CD4-positive, CD25-positive, alpha-beta regulatory T cell (primary cell): ENCODE data around the gene CCDC102B. TPM values are rescaled to one million over a fixed set of nuclear protein-coding genes. Genes with fewer than 3 reads are reported as not detected.

Experiments
- ATAC-seq, 2 donors: fragments of 150-1000 bp; cut with Tn5 transposase; one replicate each; pipeline ENCODE4 v1.10.0; 2021; ENCODE audit warnings: low read depth in 2 of 2, moderate number of reproducible peaks in 2 of 2, moderate library complexity in 1 of 2
- DNase-seq, 3 donors: peaks; one replicate each; pipeline versions ENCODE4 v3.0.0 to v3.0.0-alpha.2; 2012 to 2022; ENCODE audit warnings: mixed read lengths in 1 of 3
- H3K27ac ChIP-seq: one replicate; pipeline ENCODE4 v1.7.0; 2013; ENCODE audit warnings: mild to moderate bottlenecking, low read length; ENCODE audit not compliant: insufficient read depth, poor library complexity, severe bottlenecking
- H3K27me3 ChIP-seq: one replicate; pipeline ENCODE4 v1.7.0; 2013; ENCODE audit warnings: low read length; ENCODE audit not compliant: control insufficient read depth, insufficient read depth
- H3K36me3 ChIP-seq: one replicate; pipeline ENCODE4 v1.7.0; 2013; ENCODE audit warnings: mild to moderate bottlenecking, low read length, moderate library complexity; ENCODE audit not compliant: control insufficient read depth, insufficient read depth
- H3K4me1 ChIP-seq: 2 replicates; pipeline ENCODE4 v1.7.0; 2013; ENCODE audit warnings: mild to moderate bottlenecking, low read length; ENCODE audit not compliant: insufficient read depth, control insufficient read depth, poor library complexity, severe bottlenecking
- H3K4me3 ChIP-seq: one replicate; pipeline ENCODE4 v1.7.0; 2013; ENCODE audit warnings: low read depth, mild to moderate bottlenecking, low read length, moderate library complexity
- H3K9me3 ChIP-seq, 2 experiments: 1 replicate in 1 of 2; 2 replicates in 1 of 2; pipeline ENCODE4 v1.7.0; 2013; ENCODE audit warnings: low read length in 2 of 2, mild to moderate bottlenecking in 1 of 2, moderate library complexity in 1 of 2; ENCODE audit not compliant: control insufficient read depth in 2 of 2
- H3K27ac Mint-ChIP-seq, 3 donors: one replicate each; pipeline ENCODE4 v1.8.0; 2020 to 2022; ENCODE audit warnings: mild to moderate bottlenecking in 3 of 3, mixed read lengths in 3 of 3, moderate library complexity in 2 of 3
- H3K27me3 Mint-ChIP-seq: one replicate; pipeline ENCODE4 v1.8.0; 2022; ENCODE audit warnings: mild to moderate bottlenecking, mixed read lengths
- H3K36me3 Mint-ChIP-seq: one replicate; pipeline ENCODE4 v1.8.0; 2020; ENCODE audit warnings: mixed read lengths
- H3K4me1 Mint-ChIP-seq, 4 donors: one replicate each; pipeline ENCODE4 v1.8.0; 2020 to 2022; ENCODE audit warnings: mixed read lengths in 4 of 4, mild to moderate bottlenecking in 1 of 4
- H3K4me3 Mint-ChIP-seq, 4 donors: one replicate each; pipeline ENCODE4 v1.8.0; 2020 to 2022; ENCODE audit warnings: mild to moderate bottlenecking in 4 of 4, mixed read lengths in 4 of 4, moderate library complexity in 3 of 4
- H3K9me3 Mint-ChIP-seq, 7 donors: one replicate each; pipeline ENCODE4 v1.8.0; 2020 to 2022; ENCODE audit warnings: mixed read lengths in 7 of 7, mild to moderate bottlenecking in 3 of 7, moderate library complexity in 2 of 7
- polyA plus RNA-seq, 4 donors: library from polyadenylated mRNA; unstranded; fragments of 300-500 nt; fragmentation: Illumina TruSeq; gene quantifications; one replicate each; pipeline ENCODE4 v1.2.3, GENCODE V29; 2021
- total RNA-seq: library from RNA; stranded (reverse); gene quantifications from one replicate; pipeline ENCODE4 v1.2.3, GENCODE V29; 2022

Gene CCDC102B
- total and polyA plus RNA-seq, 5 donors from 2014 or later: 0.97 to 3.0 (median 1.9) TPM

DNA sequence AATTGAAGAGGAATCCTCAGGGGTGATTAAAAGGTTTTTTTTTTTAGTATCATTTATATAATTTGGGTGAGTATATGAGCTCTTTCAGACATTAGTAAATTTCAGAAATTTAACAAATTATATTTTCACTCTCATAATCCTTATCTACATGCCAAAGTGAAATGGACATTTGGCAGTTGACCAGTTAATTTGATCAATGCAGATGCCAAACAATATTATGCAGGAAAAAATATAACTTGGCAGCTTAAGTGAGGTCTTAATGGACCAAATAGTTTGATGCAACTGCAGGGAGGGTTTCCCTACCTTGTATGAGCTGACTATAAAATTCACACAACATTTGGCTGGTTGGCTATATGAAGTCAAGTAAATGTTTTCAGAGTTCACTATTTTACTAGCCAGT lies 185.2 kb downstream of the CCDC102B start:
- DNase-seq (no peak), ATAC-seq (no peak)
- H3K4me1 Mint-ChIP-seq: no peaks in the 10 kb centered on the region
- no peak overlapping the region for H3K27ac Mint-ChIP-seq
- Histone ChIP-seq H3K27ac (no peak overlapping the region), H3K4me3 (no peak overlapping the region), H3K36me3 (no peaks in the 10 kb centered on the region), H3K4me1 (no peaks in the 10 kb centered on the region), H3K9me3 (no peaks in the 10 kb centered on the region), H3K27me3 (no peaks in the 10 kb centered on the region)
- no peaks in the 10 kb centered on the region for H3K36me3 Mint-ChIP-seq
- H3K9me3 Mint-ChIP-seq: peaks cover 0 to 14% (median 4%) of the 10 kb centered on the region in 7 donors
- H3K27me3 Mint-ChIP-seq: no peaks in the 10 kb centered on the region
- H3K4me3 Mint-ChIP-seq: no peak overlapping the region

DNA sequence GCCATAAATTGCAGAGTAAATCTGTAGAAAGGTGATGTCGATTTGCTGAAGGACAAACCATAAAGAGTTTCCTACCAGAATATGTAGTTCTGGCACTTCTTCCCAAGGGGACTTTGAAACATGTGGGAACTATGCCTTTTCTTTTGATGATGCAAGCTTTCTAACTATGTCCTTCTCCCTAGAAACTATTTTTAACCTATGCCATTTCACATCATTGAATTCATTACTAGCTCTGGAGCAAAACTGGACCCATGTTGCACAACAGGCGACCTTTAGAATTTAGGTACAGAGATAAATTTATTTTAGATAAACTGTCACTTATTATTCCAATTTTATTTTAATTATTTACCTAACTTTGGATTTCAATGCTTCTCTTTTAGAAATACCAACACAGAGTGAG lies 186.5 kb downstream of the CCDC102B start:
- Histone ChIP-seq H3K4me3 (no peak overlapping the region), H3K36me3 (no peaks in the 10 kb centered on the region), H3K9me3 (no peaks in the 10 kb centered on the region), H3K27me3 (no peaks in the 10 kb centered on the region), H3K27ac (no peak overlapping the region), H3K4me1 (no peaks in the 10 kb centered on the region)
- no peaks in the 10 kb centered on the region for H3K36me3 Mint-ChIP-seq
- DNase-seq (no peak), ATAC-seq (no peak)
- peaks cover 0 to 16% (median 5%) of the 10 kb centered on the region in 7 donors for H3K9me3 Mint-ChIP-seq
- no peaks in the 10 kb centered on the region for H3K27me3 Mint-ChIP-seq
- H3K4me3 Mint-ChIP-seq: no peak overlapping the region
- no peaks in the 10 kb centered on the region for H3K4me1 Mint-ChIP-seq
- no peak overlapping the region for H3K27ac Mint-ChIP-seq

- ATAC-seq (no peak), DNase-seq (no peak)
- no peaks in the 10 kb centered on the region for H3K9me3 ChIP-seq
- H3K27me3 ChIP-seq: no peaks in the 10 kb centered on the region
- no peaks in the 10 kb centered on the region for H3K4me1 ChIP-seq
- H3K4me3 ChIP-seq: no peak overlapping the region
- H3K36me3 Mint-ChIP-seq: no peaks in the 10 kb centered on the region
- H3K4me3 Mint-ChIP-seq: no peak overlapping the region
- peaks cover 0 to 16% (median 6%) of the 10 kb centered on the region in 7 donors for H3K9me3 Mint-ChIP-seq
- no peaks in the 10 kb centered on the region for H3K27me3 Mint-ChIP-seq
- no peaks in the 10 kb centered on the region for H3K36me3 ChIP-seq
- H3K27ac Mint-ChIP-seq: no peak overlapping the region
- no peaks in the 10 kb centered on the region for H3K4me1 Mint-ChIP-seq
- H3K27ac ChIP-seq: no peak overlapping the region
These were observed 187.4 kb downstream of the CCDC102B start for GRCh38 chr18:68985172-68985820.

GRCh38 chr18:68991286-68991685 lies 193.4 kb downstream of the CCDC102B start:
- no peaks in the 10 kb centered on the region for H3K36me3 Mint-ChIP-seq
- ATAC-seq: no peak
- Histone ChIP-seq H3K4me1 (no peaks in the 10 kb centered on the region), H3K36me3 (no peaks in the 10 kb centered on the region), H3K4me3 (no peak overlapping the region), H3K27ac (no peak overlapping the region), H3K9me3 (peaks cover 0 to 3% of the 10 kb centered on the region in 2 experiments), H3K27me3 (no peaks in the 10 kb centered on the region)
- no peak overlapping the region for H3K27ac Mint-ChIP-seq
- peaks cover 0 to 12% (median 3%) of the 10 kb centered on the region in 7 donors for H3K9me3 Mint-ChIP-seq
- H3K4me3 Mint-ChIP-seq: no peak overlapping the region
- H3K4me1 Mint-ChIP-seq: no peaks in the 10 kb centered on the region
- DNase-seq: no peak
- no peaks in the 10 kb centered on the region for H3K27me3 Mint-ChIP-seq

GRCh38 chr18:68992719-68993482 lies 195.0 kb downstream of the CCDC102B start:
- DNase-seq (no peak), ATAC-seq (no peak)
- Histone ChIP-seq H3K4me3 (no peak overlapping the region), H3K36me3 (no peaks in the 10 kb centered on the region), H3K4me1 (no peaks in the 10 kb centered on the region), H3K9me3 (peaks cover 0 to 3% of the 10 kb centered on the region in 2 experiments), H3K27ac (no peak overlapping the region), H3K27me3 (no peaks in the 10 kb centered on the region)
- H3K27ac Mint-ChIP-seq: no peak overlapping the region
- no peaks in the 10 kb centered on the region for H3K36me3 Mint-ChIP-seq
- no peak overlapping the region for H3K4me3 Mint-ChIP-seq
- H3K27me3 Mint-ChIP-seq: no peaks in the 10 kb centered on the region
- peaks cover 0 to 5% (median 3%) of the 10 kb centered on the region in 7 donors for H3K9me3 Mint-ChIP-seq
- no peaks in the 10 kb centered on the region for H3K4me1 Mint-ChIP-seq

GRCh38 chr18:68995675-68996074 lies 197.8 kb downstream of the CCDC102B start:
- H3K9me3 Mint-ChIP-seq: peaks cover 0 to 3% (median 0%) of the 10 kb centered on the region in 7 donors
- no peaks in the 10 kb centered on the region for H3K36me3 ChIP-seq
- ATAC-seq (no peak), DNase-seq (no peak)
- no peak overlapping the region for H3K27ac Mint-ChIP-seq
- H3K36me3 Mint-ChIP-seq: no peaks in the 10 kb centered on the region
- H3K27me3 Mint-ChIP-seq: no peaks in the 10 kb centered on the region
- H3K27ac ChIP-seq: no peak overlapping the region
- peaks cover 0 to 3% of the 10 kb centered on the region in 2 experiments for H3K9me3 ChIP-seq
- no peaks in the 10 kb centered on the region for H3K4me1 ChIP-seq
- H3K4me3 ChIP-seq: no peak overlapping the region
- no peak overlapping the region for H3K4me3 Mint-ChIP-seq
- H3K4me1 Mint-ChIP-seq: no peaks in the 10 kb centered on the region
- H3K27me3 ChIP-seq: no peaks in the 10 kb centered on the region

DNA sequence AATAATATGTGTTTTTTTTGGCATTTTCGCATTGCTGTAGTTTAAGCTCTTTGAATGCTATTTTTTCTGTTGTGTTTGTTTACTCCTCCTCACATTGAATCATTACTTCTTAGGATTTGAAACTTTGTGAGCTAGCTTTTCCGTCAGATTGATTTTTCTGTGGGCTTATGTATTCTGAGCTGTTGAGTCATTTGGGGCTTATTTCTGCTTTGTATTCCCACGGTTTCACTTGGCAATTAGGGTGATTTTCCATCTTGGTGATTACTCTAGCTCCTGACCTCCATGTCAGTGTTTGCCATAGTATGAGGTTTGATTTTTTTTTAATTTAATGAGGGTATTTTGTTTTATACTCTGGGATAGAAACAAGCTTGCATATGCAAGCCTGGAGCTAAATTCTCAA lies 200.0 kb downstream of the CCDC102B start:
- DNase-seq: no peak
- Histone ChIP-seq H3K4me3 (no peak overlapping the region), H3K27ac (no peak overlapping the region), H3K9me3 (peaks cover 0 to 3% of the 10 kb centered on the region in 2 experiments), H3K36me3 (no peaks in the 10 kb centered on the region), H3K27me3 (no peaks in the 10 kb centered on the region), H3K4me1 (no peaks in the 10 kb centered on the region)
- Mint-ChIP-seq H3K9me3 (peaks cover 0 to 1% (median 0%) of the 10 kb centered on the region in 7 donors), H3K4me3 (no peak overlapping the region), H3K4me1 (no peaks in the 10 kb centered on the region), H3K27ac (no peak overlapping the region), H3K27me3 (no peaks in the 10 kb centered on the region), H3K36me3 (no peaks in the 10 kb centered on the region)
- ATAC-seq: no peak
